ENCODE results near the gene TMEM202.
"Not testable (repeated sequence)": the region's sequence is repeated elsewhere in the genome, so short reads cannot be mapped to it uniquely, and the experiment has no call there.

- TF ChIP-seq CTCF (IDR thresholded peaks at IDR 0.05; ENCODE audit: low read depth, low read length, missing input control); RAD21 (IDR thresholded peaks at IDR 0.05); REST (IDR thresholded peaks at IDR 0.05); MAX (IDR thresholded peaks at IDR 0.05); GABPA (IDR thresholded peaks at IDR 0.05 in 1 of 2, conservative IDR thresholded peaks at IDR 0.05 in 1 of 2); ATF3 (IDR thresholded peaks at IDR 0.05); RXRA (IDR thresholded peaks at IDR 0.05); JUND (IDR thresholded peaks at IDR 0.05): not testable (repeated sequence)
These were observed 19.0 kb upstream of the TMEM202 start for GRCh38 chr15:72379106-72379505.
